ENCODE results near the gene CUZD1.

Gene CUZD1

DNA sequence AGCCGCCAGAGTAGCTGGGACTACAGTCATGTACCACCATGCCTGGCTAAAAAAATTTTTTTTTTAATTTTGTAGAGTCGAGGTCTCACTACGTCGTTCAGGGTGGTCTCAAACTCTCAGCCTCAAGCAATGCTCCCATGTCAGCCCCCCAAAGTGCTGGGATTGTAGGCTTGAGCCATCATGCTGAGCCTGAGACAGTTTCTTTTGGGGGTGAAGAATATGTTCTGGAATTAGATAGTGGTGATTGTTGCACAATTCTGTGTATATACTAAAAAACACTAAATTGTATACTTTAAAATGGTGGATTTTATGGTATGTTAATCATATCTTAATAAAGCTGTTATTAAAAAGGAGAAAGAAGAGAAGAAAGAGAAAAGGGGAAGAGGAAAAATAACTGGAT is 1.5 kb downstream of the CUZD1 start:
- Mint-ChIP-seq H3K9me3 (peaks cover 4% of the 10 kb centered on the region), H3K4me1 (no peaks in the 10 kb centered on the region), H3K36me3 (peaks cover 66% of the 10 kb centered on the region), H3K4me3 (no peak overlapping the region), H3K27me3 (no peaks in the 10 kb centered on the region), H3K27ac (no peak overlapping the region)
- ATAC-seq = no peak

DNA sequence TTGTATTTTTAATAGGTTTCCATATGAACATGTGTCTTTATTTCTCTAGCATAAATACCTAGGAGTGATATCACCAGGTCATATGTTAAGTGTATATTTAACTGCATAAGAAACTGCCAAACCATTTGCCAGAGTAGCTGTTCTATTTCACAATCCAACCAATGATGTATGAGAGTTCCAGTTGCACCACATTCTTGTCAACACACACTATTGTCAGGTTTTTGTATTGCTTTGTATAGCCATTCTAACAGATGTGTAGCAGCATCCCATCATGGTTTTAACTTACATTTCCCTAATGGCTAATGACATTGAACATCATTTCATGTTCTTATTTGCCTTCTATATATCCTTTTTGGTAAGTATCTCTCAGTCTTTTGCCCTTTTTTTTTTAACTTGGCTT is 4.1 kb downstream of the CUZD1 start:
- no peak for ATAC-seq
- H3K27ac Mint-ChIP-seq = no peak overlapping the region

GRCh38 chr10:122839505-122839904 is 6.2 kb downstream of the CUZD1 start:
- peaks cover 2% of the 10 kb centered on the region for H3K9me3 Mint-ChIP-seq
- peaks cover 71% of the 10 kb centered on the region for H3K36me3 Mint-ChIP-seq
- H3K4me1 Mint-ChIP-seq = no peaks in the 10 kb centered on the region
- no peaks in the 10 kb centered on the region for H3K27me3 Mint-ChIP-seq
- no peak overlapping the region for H3K4me3 Mint-ChIP-seq
- no peak overlapping the region for H3K27ac Mint-ChIP-seq
- no peak for ATAC-seq

More for the DNA sequence above, 4.1 kb downstream of the CUZD1 start:
- no peaks in the 10 kb centered on the region for H3K27me3 Mint-ChIP-seq
- no peaks in the 10 kb centered on the region for H3K4me1 Mint-ChIP-seq
- H3K36me3 Mint-ChIP-seq = peaks cover 77% of the 10 kb centered on the region
- H3K4me3 Mint-ChIP-seq = no peak overlapping the region
- H3K9me3 Mint-ChIP-seq = peaks cover 2% of the 10 kb centered on the region

DNA sequence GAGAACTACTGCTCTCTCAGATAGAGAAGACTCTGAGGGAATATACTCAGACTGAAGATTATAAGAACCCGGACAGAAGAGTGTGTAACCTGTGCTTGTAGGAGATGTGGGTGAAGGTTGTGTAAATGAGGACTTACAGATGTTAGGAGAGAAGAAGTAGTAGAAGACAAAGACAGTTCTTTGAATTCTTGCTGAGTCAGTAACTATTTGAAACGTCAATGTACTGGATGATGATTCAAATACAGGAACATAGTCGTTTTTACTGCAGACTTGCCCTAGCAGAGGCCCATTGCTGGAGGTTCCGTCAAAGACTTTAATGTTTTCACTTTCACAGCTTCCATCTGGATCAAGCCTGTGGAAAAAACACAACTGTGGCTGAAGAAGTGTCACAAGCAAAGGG is 6.8 kb downstream of the CUZD1 start:
- no peak for ATAC-seq
- H3K9me3 Mint-ChIP-seq = peaks cover 2% of the 10 kb centered on the region
- no peak overlapping the region for H3K4me3 Mint-ChIP-seq
- H3K4me1 Mint-ChIP-seq = no peaks in the 10 kb centered on the region
- peaks cover 70% of the 10 kb centered on the region for H3K36me3 Mint-ChIP-seq
- H3K27ac Mint-ChIP-seq = no peak overlapping the region
- no peaks in the 10 kb centered on the region for H3K27me3 Mint-ChIP-seq

- H3K9me3 Mint-ChIP-seq = peaks cover 2% of the 10 kb centered on the region
- H3K4me1 Mint-ChIP-seq = no peaks in the 10 kb centered on the region
- H3K27me3 Mint-ChIP-seq = no peaks in the 10 kb centered on the region
- peaks cover 74% of the 10 kb centered on the region for H3K36me3 Mint-ChIP-seq
- ATAC-seq = no peak
- H3K4me3 Mint-ChIP-seq = no peak overlapping the region
- no peak overlapping the region for H3K27ac Mint-ChIP-seq
Measured at GRCh38 chr10:122835908-122836307, 9.7 kb downstream of the CUZD1 start.

DNA sequence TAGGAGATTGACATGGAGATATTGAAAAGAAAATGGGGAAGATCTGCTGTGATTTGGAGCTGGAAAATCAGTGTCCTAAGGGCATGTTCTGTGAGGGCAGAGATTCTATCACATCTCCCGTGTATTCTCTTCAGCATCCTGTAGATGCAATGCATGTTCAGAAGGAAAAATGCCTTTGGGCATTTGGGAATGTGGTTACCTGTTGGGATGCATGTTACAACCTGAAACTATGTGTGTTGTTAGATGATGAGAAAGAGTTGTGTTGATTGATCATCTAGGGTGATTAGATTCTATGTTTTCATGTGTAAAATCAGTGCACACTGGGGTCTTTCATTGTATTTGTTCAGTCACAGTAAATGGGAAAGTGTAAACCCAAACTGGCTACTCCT is 14.7 kb downstream of the CUZD1 start:
- Mint-ChIP-seq H3K9me3 (no peaks in the 10 kb centered on the region), H3K4me3 (no peak overlapping the region), H3K4me1 (no peaks in the 10 kb centered on the region), H3K27me3 (peaks cover under 1% of the 10 kb centered on the region), H3K27ac (no peak overlapping the region), H3K36me3 (peaks cover 36% of the 10 kb centered on the region)
- no peak for ATAC-seq

- no peak overlapping the region for H3K27ac Mint-ChIP-seq
- ATAC-seq = no peak
- no peak overlapping the region for H3K4me3 Mint-ChIP-seq
- H3K4me1 Mint-ChIP-seq = no peaks in the 10 kb centered on the region
- no peaks in the 10 kb centered on the region for H3K9me3 Mint-ChIP-seq
- peaks cover 34% of the 10 kb centered on the region for H3K36me3 Mint-ChIP-seq
- H3K27me3 Mint-ChIP-seq = peaks cover 5% of the 10 kb centered on the region
Measured at GRCh38 chr10:122830273-122830964, 15.2 kb downstream of the CUZD1 start.

- no peak overlapping the region for H3K4me3 Mint-ChIP-seq
- no peak overlapping the region for H3K27ac Mint-ChIP-seq
- peaks cover 15% of the 10 kb centered on the region for H3K27me3 Mint-ChIP-seq
- peaks cover 28% of the 10 kb centered on the region for H3K36me3 Mint-ChIP-seq
- no peak for ATAC-seq
- no peaks in the 10 kb centered on the region for H3K4me1 Mint-ChIP-seq
- no peaks in the 10 kb centered on the region for H3K9me3 Mint-ChIP-seq
Measured at GRCh38 chr10:122829454-122829853, 16.2 kb downstream of the CUZD1 start.

- peak; percentile 43 for ATAC-seq
- H3K27ac Mint-ChIP-seq = no peak overlapping the region
- H3K9me3 Mint-ChIP-seq = no peaks in the 10 kb centered on the region
- no peaks in the 10 kb centered on the region for H3K4me1 Mint-ChIP-seq
- peaks cover 24% of the 10 kb centered on the region for H3K36me3 Mint-ChIP-seq
- H3K4me3 Mint-ChIP-seq = no peak overlapping the region
- peaks cover 21% of the 10 kb centered on the region for H3K27me3 Mint-ChIP-seq
Measured at GRCh38 chr10:122828716-122829255, 16.9 kb downstream of the CUZD1 start.

GRCh38 chr10:122827302-122827701 is 18.4 kb downstream of the CUZD1 start:
- H3K9me3 Mint-ChIP-seq = no peaks in the 10 kb centered on the region
- peaks cover 36% of the 10 kb centered on the region for H3K27me3 Mint-ChIP-seq
- H3K36me3 Mint-ChIP-seq = peaks cover 18% of the 10 kb centered on the region

DNA sequence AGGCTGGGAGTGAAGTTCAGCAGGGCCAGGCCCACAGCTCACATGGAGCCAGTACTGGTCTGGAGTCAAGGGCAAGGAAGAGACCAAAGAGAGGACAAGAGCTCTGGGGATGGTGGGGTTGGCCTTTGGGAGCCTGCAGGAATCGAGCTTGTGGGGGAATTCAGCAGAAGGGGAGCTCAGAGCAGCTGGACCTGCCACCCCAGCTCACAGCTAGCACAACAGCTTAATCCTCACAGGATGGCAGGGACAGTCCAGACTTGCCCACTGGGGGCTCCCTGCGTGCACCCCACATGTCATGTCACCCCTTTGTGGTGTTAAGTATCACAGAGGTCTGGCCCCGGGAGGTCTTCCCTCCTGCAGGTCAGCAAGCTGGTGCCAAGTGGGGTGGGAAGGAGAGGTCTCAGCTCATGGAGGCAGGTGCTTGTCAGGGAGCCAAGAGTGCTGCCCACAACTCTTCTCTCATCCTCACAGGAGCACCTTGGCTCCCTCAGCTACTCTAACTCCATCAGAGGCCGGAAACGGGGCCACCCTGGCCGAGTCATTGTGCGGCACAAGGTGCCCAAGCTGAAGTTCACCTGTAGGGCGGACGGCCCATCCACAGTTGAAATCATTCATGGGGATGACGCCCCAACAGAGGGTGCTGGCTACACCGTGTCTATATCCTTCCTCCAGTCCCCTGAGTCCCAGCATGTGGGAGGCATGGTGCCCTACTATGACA is 22.5 kb downstream of the CUZD1 start:
- ATAC-seq = no peak

More at GRCh38 chr10:122827302-122827701, 18.4 kb downstream of the CUZD1 start:
- no peaks in the 10 kb centered on the region for H3K4me1 Mint-ChIP-seq
- no peak for ATAC-seq
- H3K4me3 Mint-ChIP-seq = no peak overlapping the region
- H3K27ac Mint-ChIP-seq = no peak overlapping the region

DNA sequence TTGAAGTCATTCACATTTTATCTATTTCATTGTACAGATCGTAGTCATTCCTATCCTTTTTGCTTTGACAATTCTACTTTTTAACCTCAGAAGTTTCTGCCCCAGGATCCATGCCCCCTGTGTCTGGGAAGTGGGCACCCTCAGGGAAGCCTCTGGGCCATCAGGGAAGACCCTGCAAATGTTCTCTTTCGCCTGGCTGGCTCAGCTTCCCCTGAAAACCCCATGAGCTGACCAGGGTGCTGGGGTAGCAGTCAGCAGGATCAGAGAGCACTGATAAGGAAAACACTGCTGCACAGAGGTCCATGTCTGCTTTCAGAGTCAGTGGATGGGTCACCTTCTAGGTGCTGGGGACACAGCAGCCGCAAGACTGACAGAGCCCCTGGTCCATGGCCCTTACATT is 23.8 kb downstream of the CUZD1 start:
- Mint-ChIP-seq H3K4me3 (no peak overlapping the region), H3K27ac (no peak overlapping the region), H3K4me1 (no peaks in the 10 kb centered on the region), H3K27me3 (peaks cover 75% of the 10 kb centered on the region), H3K9me3 (no peaks in the 10 kb centered on the region), H3K36me3 (no peaks in the 10 kb centered on the region)
- no peak for ATAC-seq

More for the DNA sequence above, 22.5 kb downstream of the CUZD1 start:
- no peaks in the 10 kb centered on the region for H3K36me3 Mint-ChIP-seq
- H3K4me3 Mint-ChIP-seq = no peak overlapping the region
- no peaks in the 10 kb centered on the region for H3K9me3 Mint-ChIP-seq
- no peaks in the 10 kb centered on the region for H3K4me1 Mint-ChIP-seq
- H3K27me3 Mint-ChIP-seq = peaks cover 65% of the 10 kb centered on the region
- no peak overlapping the region for H3K27ac Mint-ChIP-seq

GRCh38 chr10:122815458-122815857 is 30.2 kb downstream of the CUZD1 start:
- no peak for ATAC-seq
- Mint-ChIP-seq H3K27ac (no peak overlapping the region), H3K9me3 (no peaks in the 10 kb centered on the region), H3K36me3 (no peaks in the 10 kb centered on the region), H3K4me1 (peaks cover 6% of the 10 kb centered on the region), H3K27me3 (peaks cover 38% of the 10 kb centered on the region), H3K4me3 (no peak overlapping the region)

GRCh38 chr10:122814493-122814892 is 31.2 kb downstream of the CUZD1 start:
- Mint-ChIP-seq H3K4me3 (no peak overlapping the region), H3K9me3 (no peaks in the 10 kb centered on the region), H3K27ac (no peak overlapping the region), H3K4me1 (peaks cover 6% of the 10 kb centered on the region), H3K36me3 (no peaks in the 10 kb centered on the region), H3K27me3 (peaks cover 30% of the 10 kb centered on the region)
- ATAC-seq = no peak

DNA sequence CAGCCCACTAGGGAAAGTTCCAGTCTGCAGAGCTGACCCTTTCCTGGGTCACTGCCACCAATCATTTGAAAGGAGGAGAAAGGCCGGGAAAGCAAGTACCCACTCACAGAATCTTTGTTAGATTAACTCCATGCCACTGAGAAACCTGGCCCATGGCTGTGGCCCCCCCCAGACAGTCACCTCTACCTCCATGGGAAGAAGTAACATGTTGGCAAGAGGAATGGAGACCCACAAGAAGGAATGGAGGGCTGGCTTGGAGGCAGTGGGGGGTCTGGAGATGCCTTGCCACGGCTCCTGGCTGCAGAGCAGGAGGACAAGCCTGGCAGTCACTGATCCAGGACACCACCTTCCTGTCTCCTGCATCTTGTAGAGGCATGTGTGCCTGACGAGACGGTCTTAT is 32.9 kb downstream of the CUZD1 start:
- H3K27ac Mint-ChIP-seq = no peak overlapping the region
- H3K4me1 Mint-ChIP-seq = peaks cover 6% of the 10 kb centered on the region
- no peak overlapping the region for H3K4me3 Mint-ChIP-seq
- H3K36me3 Mint-ChIP-seq = no peaks in the 10 kb centered on the region
- peaks cover 23% of the 10 kb centered on the region for H3K27me3 Mint-ChIP-seq
- ATAC-seq = no peak
- H3K9me3 Mint-ChIP-seq = no peaks in the 10 kb centered on the region

GRCh38 chr10:122802282-122802681 is 43.4 kb downstream of the CUZD1 start:
- Mint-ChIP-seq H3K27me3 (no peaks in the 10 kb centered on the region), H3K9me3 (no peaks in the 10 kb centered on the region), H3K4me1 (no peaks in the 10 kb centered on the region), H3K4me3 (no peak overlapping the region), H3K36me3 (no peaks in the 10 kb centered on the region), H3K27ac (no peak overlapping the region)
- ATAC-seq = peak; percentile 26

Measured in stimulated activated memory B cell treated with anti-CD40 and anti-IgM and Interleukin-4, amounts not matched to agents 10 μg/mL and 1 μg/mL and 100 μg/mL, for 72 hours (primary cell).